Panc1 (cell line): ENCODE data around the gene FAM204A.

ENCODE experiments used
- CTCF ChIP-seq: fragments of 450-650 bp; IDR thresholded peaks from 2 replicates; pipeline ENCODE4 v1.5.1; 2017; ENCODE audit warnings: mild to moderate bottlenecking
- POLR2AphosphoS5 ChIP-seq: IDR thresholded peaks from 2 replicates; pipeline ENCODE4 v1.6.1; 2012; ENCODE audit warnings: mild to moderate bottlenecking, low read depth, low read length, moderate library complexity
- TCF7L2 ChIP-seq: IDR thresholded peaks from 2 replicates; pipeline ENCODE4 v1.6.1; 2011; ENCODE audit warnings: mild to moderate bottlenecking, low read depth, low read length, inconsistent platforms

DNA sequence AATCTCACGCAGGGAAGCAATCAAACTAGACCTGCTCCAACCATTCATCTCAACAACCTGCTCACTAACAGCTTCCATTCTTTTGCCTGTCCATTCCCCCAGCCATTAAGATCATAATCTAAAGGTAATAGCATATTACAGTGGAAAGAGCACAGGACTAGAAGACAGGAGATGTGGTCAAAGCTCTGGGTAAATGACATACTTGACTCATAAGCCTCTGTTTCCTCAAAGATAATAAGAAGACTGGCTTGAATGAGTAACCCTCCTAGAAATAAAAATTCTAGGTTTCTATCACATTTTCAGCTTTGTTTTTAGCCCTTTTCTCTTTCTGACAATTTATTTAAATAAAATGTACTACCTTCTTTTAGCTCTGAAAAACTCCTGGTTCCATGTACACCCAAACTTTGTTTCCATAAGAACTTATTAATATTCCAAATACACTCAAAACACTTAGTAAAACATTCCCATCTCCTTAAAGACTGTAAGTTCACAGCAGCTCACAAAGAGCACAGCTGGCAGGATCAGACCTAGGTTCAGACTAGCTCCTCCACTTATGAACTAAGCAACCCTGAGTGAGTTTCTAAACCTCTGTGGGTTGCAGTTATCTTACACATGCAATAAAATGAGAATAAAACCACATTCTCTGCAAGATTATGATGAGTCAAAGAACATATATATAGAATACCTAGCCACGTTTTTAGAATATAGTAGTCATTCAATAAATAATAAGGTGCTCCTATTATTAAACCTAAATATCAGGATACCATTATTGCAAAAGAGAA lies 11.6 kb downstream of the FAM204A start:
- TF ChIP-seq CTCF (no peak), POLR2AphosphoS5 (no peak), TCF7L2 (no peak)
